GM12891 (cell line): Measurements from ENCODE around the gene OSGIN1.

Experiments used
- DNase-seq: peaks from one replicate; pipeline ENCODE4 v3.0.0; 2011; ENCODE audit warnings: low spot score; ENCODE audit not compliant: insufficient read length
- FAIRE-seq: peaks from 2 replicates; lab custom pipeline; 2011; peaks lifted over from hg19 to GRCh38; lab: Jason Lieb, UNC
- PAX5 ChIP-seq: IDR thresholded peaks from 2 replicates; pipeline ENCODE4 v1.6.1; 2011; ENCODE audit warnings: low read length, moderate library complexity, mild to moderate bottlenecking; ENCODE audit not compliant: insufficient read depth, severe bottlenecking
- POLR2A ChIP-seq: IDR thresholded peaks from 2 replicates; pipeline ENCODE4 v1.6.1; 2011; ENCODE audit warnings: low read depth, low read length, control low read depth
- POLR2AphosphoS5 ChIP-seq: IDR thresholded peaks from 2 replicates; pipeline ENCODE4 v1.6.1; 2011; ENCODE audit warnings: low read depth, low read length, control low read depth
- POU2F2 ChIP-seq: IDR thresholded peaks from 2 replicates; pipeline ENCODE4 v1.6.1; 2011; ENCODE audit warnings: low read depth, mild to moderate bottlenecking, control low read depth, low read length, moderate library complexity
- SPI1 ChIP-seq: IDR thresholded peaks from 2 replicates; pipeline ENCODE4 v1.6.1; 2011; ENCODE audit warnings: low read depth, low read length, control low read depth
- TAF1 ChIP-seq: IDR thresholded peaks from 2 replicates; pipeline ENCODE4 v1.6.1; 2011; ENCODE audit warnings: low read depth, low read length, control low read depth

Gene OSGIN1

GRCh38 chr16:83989300-83989699 is 36.3 kb downstream of the OSGIN1 start:
- no peak for DNase-seq
- FAIRE-seq = no peak
- no peak for TF ChIP-seq TAF1

GRCh38 chr16:83990492-83990891 is 37.5 kb downstream of the OSGIN1 start:
- TF ChIP-seq POU2F2 = no peak
- no peak for TF ChIP-seq POLR2A
- no peak for TF ChIP-seq SPI1
- no peak for TF ChIP-seq POLR2AphosphoS5
- TF ChIP-seq TAF1 = no peak
- no peak for TF ChIP-seq PAX5
- DNase-seq = no peak
- FAIRE-seq = no peak

- TF ChIP-seq POLR2A (no peak), POLR2AphosphoS5 (no peak), PAX5 (no peak)
- DNase-seq = no peak
- FAIRE-seq = no peak
Observed at GRCh38 chr16:83992624-83993023, 39.6 kb downstream of the OSGIN1 start.

DNA sequence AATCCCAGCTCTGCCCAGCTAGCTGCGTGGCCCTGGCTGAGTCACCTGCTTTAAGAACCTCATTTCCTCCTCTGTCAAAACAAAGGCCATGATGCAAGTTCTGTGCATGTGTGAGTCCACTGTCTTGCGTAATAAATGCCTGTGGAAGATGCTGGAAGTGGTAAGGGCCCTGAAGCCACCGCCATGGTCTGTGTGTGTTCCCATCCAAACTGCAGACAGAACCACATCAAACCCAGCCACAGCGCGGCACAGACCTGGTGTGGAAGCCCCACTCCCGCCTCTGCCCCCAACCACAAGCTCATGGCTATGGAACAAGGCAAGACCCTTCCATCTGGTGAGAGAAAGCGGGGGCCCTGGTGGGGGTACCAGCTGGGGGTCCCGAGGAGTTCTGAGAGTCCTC is 41.0 kb downstream of the OSGIN1 start:
- FAIRE-seq = no peak
- no peak for DNase-seq
- no peak for TF ChIP-seq SPI1
- TF ChIP-seq TAF1 = no peak
- TF ChIP-seq POU2F2 = no peak
- no peak for TF ChIP-seq POLR2AphosphoS5
- TF ChIP-seq PAX5 = no peak
- no peak for TF ChIP-seq POLR2A

DNA sequence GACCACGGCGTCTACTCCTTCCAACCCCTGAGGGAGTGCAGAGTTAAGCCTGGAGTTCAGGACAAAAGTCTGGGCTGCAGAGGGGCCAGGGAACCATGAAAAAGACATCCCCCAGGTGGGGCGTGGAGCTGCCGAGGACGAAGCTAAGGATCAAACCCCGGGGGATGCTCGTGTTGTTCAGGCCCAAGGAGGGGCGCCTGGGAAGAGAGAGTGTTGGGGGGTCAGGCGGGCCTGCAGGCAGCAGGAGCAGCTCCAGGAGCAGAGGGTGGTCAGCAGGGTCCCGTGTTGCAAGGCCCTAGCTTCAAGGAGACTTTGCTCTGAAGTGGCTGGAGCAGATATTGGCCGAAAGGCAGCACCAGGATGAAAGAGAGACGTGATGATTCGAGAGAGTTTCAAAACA is 41.7 kb downstream of the OSGIN1 start:
- no peak for DNase-seq
- FAIRE-seq = no peak
- no peak for TF ChIP-seq SPI1
- TF ChIP-seq POLR2AphosphoS5 = no peak
- no peak for TF ChIP-seq POU2F2
- no peak for TF ChIP-seq PAX5
- TF ChIP-seq TAF1 = no peak

DNA sequence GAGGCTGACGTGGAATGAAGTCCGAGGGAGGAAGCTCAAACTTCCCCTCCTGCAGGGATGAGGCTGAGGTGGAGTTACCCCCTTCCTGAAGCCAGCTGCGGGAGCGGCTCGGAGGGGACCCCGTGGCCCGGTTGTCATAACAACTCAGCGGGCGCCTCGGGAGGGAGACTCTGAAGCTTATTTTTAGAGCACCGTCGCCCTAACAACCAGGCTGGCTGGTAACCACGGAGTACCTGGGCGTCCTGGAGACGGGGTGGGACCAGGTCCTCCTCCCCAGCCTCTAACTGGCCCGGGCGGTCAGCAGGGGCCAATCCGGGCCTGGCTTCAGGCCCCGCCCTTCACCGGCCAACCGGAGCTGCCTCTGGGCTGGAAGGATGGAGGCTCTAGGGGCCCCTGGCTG is 42.7 kb downstream of the OSGIN1 start:
- TF ChIP-seq PAX5 (no peak), TAF1 (no peak), POLR2A (no peak), POLR2AphosphoS5 (no peak), POU2F2 (no peak), SPI1 (no peak)
- no peak for FAIRE-seq
- DNase-seq = no peak

GRCh38 chr16:83996481-83997252 is 43.6 kb downstream of the OSGIN1 start:
- FAIRE-seq (no peak), DNase-seq (no peak)
- no peak for TF ChIP-seq TAF1
- TF ChIP-seq POU2F2 = no peak
- no peak for TF ChIP-seq PAX5
- TF ChIP-seq SPI1 = no peak
- no peak for TF ChIP-seq POLR2AphosphoS5
- no peak for TF ChIP-seq POLR2A

DNA sequence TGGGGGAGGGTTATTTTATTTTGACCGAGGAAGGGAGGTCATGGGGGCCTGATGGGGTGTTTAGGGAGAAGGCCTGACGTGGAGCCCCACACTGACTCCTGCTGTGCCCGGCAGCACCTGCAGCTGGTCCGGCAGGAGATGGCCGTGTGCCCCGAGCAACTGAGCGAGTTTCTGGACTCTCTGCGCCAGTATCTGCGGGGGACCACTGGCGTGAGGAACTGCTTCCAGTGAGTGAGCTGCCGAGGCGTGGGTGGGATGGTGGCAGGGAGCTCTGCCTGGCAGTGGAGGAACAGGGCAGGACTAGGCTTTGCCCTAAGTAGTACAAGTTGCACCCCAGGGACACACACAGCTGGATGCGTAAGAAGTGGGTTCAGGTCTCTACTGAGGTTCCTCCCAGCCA is 45.1 kb downstream of the OSGIN1 start:
- DNase-seq (no peak), FAIRE-seq (no peak)
- no peak for TF ChIP-seq PAX5
- TF ChIP-seq SPI1 = no peak
- TF ChIP-seq TAF1 = no peak
- TF ChIP-seq POLR2AphosphoS5 = no peak
- no peak for TF ChIP-seq POU2F2
- no peak for TF ChIP-seq POLR2A

DNA sequence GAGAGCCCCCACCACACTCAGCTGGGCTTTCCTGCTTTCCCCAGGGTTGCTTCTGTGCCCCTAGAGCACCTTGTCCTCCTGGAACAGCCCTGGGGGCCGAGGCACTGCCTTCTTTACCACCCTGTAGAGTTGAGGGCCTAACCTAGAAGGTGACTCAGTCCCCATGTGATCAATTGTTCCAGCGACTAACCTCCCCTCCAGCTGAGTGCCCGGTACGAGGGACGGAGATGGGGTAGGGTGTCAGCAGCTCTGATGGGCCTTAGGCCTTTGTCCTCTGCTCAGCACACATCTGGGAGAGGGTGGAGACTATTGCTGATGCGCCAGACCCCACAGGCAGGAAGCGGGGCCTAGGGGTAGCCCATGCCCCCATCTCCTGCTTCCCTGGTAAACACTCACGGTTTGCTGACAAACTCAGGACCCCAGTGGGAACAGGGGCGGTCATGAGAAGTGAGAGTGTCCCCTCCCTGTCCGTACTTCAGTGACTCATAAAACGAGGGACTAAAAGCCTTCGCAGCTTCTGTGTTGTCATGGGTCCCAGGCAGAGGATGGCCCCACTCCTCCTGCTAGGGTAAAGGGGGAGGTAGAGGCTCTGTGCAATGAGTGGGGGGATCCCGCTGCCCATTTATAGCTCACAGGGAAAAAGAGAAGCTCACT is 48.1 kb downstream of the OSGIN1 start:
- no peak for TF ChIP-seq POU2F2
- TF ChIP-seq TAF1 = no peak
- TF ChIP-seq PAX5 = no peak
- no peak for TF ChIP-seq POLR2A
- TF ChIP-seq SPI1 = no peak
- TF ChIP-seq POLR2AphosphoS5 = no peak
- DNase-seq (no peak), FAIRE-seq (no peak)
